PC-3 (cell line): ENCODE measurements around the gene RFTN1.

ENCODE experiments used
- EZH2 ChIP-seq: fragments of 300-600 bp; sonication (generic); IDR thresholded peaks from one replicate; pipeline ENCODE4 v1.6.1; 2017; ENCODE audit warnings: antibody characterized with exemption, mild to moderate bottlenecking, low read length; ENCODE audit not compliant: unreplicated experiment
- EZH2phosphoT487 ChIP-seq: fragments of 300-600 bp; sonication (generic); IDR thresholded peaks from 2 replicates; pipeline ENCODE4 v1.6.1; 2018; ENCODE audit warnings: mild to moderate bottlenecking, antibody characterized with exemption, low read length, borderline replicate concordance
- TF ChIP-seq, protein P1 (sequence below): fragments of 300-600 bp; sonication (generic); conservative IDR thresholded peaks from 2 replicates; pipeline ENCODE4 v1.5.1; 2017; ENCODE audit warnings: antibody characterized with exemption, low read depth, mild to moderate bottlenecking, low read length

DNA sequence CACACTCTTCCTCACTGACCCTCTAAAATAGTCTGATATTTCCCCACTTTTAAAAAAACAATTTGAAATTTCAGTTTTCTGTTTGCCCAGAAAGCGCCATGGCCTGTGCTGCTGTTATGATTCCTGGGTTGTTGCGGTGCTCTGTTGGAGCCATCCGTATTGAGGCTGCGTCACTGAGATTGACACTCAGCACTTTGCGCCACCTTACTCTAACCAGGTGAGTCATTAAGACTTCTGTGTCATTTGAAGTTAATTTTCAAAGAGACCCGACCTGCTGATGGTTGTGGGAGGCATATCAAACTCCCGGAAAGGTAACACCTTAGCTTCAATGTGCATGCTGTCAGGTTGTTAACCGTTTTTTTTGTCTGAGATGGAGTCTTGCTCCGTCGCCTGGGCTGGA is 242.6 kb downstream of the RFTN1 start:
- TF ChIP-seq, protein P1, sequence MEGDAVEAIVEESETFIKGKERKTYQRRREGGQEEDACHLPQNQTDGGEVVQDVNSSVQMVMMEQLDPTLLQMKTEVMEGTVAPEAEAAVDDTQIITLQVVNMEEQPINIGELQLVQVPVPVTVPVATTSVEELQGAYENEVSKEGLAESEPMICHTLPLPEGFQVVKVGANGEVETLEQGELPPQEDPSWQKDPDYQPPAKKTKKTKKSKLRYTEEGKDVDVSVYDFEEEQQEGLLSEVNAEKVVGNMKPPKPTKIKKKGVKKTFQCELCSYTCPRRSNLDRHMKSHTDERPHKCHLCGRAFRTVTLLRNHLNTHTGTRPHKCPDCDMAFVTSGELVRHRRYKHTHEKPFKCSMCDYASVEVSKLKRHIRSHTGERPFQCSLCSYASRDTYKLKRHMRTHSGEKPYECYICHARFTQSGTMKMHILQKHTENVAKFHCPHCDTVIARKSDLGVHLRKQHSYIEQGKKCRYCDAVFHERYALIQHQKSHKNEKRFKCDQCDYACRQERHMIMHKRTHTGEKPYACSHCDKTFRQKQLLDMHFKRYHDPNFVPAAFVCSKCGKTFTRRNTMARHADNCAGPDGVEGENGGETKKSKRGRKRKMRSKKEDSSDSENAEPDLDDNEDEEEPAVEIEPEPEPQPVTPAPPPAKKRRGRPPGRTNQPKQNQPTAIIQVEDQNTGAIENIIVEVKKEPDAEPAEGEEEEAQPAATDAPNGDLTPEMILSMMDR = no peak
- TF ChIP-seq EZH2 = no peak
- TF ChIP-seq EZH2phosphoT487 = no peak
